SW480 (cell line): ENCODE results near the gene LYRM9.
"Not testable (repeated sequence)": the region's sequence is repeated elsewhere in the genome, so short reads cannot be mapped to it uniquely, and the experiment has no call there.

ENCODE experiments used
- DNase-seq: peaks from one replicate; pipeline ENCODE4 v3.0.0-alpha.2; 2016; ENCODE audit warnings: low spot score

The LYRM9 gene

DNA sequence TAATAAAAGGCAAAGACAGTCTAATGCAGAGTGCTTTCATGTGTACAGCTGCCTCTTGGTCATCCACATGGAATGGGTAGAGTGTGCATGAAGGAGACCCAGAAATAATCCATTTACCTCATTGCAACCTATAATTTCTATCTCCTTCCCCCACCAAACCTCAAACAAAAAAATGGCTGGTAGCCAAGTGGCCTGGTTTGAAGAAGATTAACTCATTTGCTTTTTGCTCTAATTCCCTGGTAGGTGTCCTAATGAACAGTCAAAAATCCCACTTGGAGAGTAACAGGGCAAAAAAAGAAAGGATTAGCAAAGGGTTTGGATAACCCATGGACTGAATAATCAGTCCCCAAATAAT is 13.0 kb upstream of the LYRM9 start:
- DNase-seq, result no peak

DNA sequence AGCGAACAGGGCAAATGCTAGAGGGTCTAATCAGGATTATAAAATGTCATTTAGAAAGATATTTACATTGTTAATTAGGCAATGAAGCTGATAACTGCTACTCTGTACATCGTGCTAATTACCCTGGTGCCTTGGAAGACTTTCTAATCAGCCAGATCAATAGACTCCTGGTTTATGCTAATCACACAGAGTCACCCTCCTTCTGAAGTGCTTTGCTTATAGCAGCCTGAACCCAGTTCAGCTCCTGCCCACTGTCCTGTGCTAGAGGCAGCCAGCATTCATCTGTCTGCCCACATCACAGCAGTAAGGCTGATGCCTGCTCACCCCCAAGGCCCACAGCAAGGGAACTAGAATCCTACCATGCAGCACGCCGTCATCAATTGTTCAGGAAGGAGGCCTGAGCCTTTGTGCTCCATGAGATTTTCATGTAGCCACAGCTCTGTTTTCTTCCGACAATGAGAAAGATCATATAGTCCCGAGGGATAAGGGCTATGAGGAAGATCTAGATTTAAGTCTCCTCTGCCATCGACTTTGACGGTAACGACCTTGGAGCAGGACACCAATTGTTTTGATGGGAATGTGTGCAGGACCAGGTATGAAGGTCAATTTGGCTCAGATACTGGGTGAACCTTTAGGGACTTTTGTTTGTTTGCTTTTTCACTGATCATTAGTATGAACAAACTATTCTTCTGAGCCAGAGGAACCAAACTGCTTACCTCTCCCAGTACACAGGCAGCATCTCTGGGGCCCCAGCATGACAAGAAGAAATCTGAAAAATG is 12.5 kb upstream of the LYRM9 start:
- no peak for DNase-seq

DNA sequence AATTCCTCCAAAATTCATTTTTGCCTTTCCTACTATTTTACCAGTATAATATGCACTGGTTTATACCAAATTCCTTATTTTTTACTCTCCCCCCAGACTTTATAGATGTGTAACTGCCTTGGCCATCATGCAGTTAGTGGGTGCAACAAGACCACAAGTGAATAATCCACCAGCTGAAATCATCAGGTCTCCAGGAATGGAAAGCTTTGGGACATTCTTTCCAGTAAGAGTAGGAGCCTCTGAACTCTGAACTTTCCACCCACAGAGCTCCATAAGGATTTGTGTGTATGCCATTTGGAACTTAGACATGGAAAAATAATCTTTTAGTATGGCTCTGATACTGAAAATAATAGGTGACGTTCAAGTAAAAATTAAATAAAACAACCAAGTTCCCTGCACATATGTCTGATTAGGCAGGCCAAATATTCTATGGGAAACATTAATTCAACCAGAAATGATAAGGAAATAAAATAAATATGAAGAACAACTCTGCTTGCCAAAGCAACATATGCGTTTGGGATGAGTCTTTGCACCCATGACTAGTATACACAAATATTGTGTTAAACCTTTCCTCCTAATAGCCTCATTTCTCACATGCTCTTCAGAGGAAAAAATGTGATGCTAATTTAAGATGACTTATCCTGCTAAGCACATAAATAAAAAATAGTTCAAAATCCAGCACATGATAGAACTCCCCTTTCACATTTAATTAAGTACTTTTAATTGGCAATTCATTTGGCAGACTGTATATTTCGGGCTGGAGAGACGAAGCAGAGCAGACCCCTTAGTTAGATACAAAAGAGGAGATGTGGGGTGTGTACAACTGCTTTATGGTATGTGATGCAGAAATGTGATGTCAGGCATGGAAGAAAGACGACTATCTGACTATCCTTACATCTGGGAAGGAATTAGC is 11.6 kb upstream of the LYRM9 start:
- no peak for DNase-seq

DNA sequence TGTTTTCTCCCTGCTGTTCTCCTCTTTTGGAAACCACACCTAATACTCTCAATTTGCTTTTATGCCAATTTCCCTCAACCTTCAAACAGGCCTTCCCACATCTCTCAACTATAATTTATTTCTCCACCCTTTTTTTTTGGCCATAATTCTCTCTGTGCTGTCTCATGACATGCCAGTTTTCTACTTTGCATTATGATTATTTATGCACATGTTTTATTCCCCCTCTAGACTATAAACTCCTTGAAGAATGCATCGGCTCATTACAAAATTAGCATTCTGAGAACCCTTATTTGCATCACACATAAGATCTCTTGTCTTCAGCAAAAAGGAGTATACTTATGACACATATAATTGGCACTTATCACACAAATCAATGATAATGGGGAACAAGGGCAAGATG is 10.9 kb upstream of the LYRM9 start:
- no peak for DNase-seq

DNA sequence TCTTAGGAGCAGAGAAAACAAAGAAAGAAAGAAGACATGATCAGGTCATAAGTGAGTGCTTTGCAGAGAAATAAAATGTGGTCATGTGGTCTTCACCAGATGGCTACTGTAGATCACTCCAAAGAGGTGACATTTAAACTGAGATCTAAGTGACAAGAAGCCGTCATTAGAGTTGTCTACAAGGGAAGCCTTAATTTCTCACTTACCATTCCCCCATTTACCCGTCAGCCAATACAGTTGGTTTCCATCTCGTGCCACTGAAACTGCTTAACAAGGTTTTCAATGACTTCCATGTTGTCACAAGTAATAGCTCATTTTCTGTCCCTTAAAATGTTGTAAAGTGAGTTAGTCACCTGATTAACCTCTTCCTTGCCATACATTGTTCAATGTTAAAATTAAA is 6.4 kb upstream of the LYRM9 start:
- no peak for DNase-seq

DNA sequence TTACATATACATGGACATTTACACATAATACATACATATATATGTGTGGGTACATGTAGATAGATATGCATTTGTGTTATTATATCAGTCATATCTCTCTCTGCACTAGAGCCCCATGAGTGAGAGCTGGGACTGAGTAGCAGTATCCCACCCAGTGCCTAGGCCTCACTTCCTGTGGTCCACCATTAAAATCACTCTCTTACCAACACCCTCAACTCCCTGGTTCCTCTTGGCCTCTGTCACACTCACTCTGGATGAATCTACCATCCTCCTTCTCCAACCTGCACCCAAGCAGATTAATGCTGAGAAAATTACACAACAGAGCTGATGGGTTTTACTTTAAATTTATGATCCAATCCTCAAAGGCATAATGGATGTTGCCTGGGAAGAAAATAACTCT is 4.9 kb upstream of the LYRM9 start:
- no peak for DNase-seq

DNA sequence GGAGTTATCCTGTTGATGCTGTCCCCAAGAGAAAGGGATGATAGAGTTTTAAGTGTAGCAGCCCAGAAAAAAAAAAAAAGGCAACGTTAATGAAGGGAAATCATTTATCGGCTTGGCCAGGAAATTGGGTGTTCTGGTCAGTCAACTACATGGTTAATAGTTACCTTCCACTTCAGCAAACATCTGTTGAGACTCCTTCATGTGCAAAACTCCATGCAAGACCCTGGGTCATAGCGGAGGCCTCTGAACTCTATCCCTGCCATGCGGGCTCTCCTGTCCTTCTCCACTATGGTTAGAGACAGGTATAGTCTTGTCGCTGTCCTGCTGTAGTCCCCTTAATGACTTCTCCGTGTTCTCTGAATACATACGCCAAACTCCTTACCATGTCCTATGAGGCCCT is 3.5 kb upstream of the LYRM9 start:
- no peak for DNase-seq

DNA sequence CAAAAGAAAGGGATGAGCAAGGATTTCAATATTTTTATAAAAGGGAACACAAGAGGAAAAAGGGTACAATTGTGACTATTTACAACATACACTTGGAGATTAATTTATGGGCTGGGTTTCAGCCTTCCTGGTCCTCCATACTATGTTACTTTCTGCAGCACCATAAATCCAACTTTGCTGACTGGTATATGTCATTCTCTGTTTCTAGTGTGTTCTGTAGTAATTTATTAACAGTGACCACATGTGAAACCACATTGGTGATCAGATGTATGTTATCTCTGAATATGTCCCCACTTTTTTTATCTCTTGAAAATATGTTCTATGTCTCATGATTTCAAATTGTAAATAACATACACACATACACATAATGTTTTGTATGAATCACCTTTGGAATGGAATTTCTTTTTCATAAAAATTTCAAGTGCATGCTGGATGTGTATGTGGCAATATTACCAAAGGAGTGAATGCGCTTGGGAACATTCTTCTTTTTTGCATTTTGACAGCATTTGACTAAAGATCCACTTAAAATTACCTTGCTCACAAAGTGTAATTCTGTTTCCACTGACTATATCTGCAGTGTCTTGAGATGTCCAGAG is 2.9 kb upstream of the LYRM9 start:
- DNase-seq, result no peak

DNA sequence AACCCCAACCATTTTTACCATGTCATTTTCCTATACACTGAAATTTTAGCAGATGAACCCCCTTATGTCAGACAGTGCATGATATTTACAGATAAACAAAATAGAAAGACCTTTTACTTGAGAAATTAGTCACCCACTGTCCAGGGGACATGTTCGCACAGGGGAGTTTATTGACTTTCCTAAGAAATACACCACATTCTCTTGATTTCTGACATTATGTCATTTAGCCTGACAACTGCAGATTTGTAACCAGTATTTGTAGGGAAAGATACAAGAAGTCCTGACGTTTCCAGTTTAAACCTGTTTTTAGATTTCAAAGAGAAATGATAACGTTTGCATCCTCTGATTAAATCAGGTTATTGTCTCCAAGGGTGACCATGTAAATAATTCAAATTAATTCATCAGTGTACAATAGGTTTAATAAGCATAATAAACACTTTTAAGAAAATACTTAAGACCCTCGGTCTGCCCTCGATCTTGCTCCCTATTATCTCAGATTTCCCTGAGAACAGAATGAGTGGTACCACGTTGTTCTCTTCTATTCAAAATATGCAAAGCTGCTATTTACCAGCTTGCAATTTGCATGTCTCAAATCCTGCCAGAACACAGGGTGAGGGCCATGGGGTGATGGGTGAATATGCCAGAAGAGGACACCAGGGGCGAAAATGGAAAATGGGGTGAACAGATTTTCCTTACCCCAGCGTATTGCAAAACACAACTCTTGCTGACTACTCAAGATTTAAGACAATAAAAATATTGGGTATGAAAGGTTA is 2.1 kb upstream of the LYRM9 start:
- no peak for DNase-seq

DNA sequence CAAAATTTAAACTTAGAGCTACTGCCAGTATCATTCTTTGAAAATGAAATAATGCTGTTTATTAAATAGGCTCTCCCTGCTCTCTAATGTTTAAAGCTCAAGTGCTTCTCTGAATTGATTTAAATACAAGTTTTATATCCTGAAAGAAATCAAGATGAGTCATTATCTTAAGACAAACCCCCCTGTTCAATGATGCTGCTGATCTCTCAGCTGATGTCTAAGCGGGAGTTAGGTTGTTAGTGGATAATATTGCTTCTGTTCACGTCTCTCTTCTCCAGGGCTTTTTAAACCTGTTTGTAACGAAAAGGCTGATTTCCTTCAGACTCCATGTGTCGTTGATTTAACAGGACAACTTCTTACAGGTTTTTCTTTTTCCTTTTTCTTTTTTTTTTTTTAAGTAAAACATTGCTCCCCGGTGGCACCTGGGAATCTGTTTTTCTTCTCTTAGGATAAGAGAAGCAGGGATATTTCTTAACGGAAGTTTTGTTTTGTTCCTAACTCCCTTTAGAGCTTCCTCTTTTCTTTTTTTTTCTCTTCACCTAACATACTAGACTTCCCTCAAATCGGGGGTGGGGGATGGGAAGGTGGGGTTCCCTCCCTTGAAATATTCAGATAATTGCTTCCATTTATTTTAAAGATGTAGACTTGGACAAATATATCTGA is 807 bp upstream of the LYRM9 start:
- DNase-seq, result no peak

DNA sequence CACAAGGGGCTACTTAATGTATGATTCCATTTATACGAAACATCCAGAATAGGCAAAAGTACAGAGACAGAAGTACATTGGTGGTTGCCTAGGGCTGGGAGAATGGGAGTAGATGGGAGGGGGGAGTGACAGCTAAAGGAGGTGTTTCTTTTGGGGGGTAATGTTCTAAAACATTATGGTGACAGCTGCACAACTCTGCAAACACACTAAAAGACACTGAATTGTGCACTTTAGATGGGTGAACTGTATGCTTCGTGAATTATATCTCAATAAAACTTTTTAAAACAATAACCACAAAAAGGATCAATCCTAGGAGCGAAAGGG is 661 bp downstream of the LYRM9 start:
- no peak for DNase-seq

DNA sequence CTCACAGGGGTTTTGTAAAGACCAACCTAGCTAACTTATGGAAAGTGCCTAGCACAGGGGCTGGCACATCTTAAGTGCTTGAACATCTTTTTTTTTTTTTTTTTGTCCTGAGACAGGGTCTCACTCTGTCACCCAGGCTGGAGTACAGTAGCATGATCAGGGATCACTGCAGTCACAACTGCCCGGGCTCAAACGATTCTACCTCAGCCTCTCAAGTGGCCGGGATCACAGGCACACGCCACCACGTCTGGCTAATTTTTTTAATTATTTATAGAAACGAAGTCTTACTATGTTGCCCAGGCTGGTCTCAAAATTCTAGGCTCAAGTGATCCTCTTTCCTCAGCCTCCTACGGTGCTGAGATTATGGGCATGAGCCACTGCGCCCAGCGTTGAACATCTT is 1.3 kb downstream of the LYRM9 start:
- DNase-seq, result no peak

DNA sequence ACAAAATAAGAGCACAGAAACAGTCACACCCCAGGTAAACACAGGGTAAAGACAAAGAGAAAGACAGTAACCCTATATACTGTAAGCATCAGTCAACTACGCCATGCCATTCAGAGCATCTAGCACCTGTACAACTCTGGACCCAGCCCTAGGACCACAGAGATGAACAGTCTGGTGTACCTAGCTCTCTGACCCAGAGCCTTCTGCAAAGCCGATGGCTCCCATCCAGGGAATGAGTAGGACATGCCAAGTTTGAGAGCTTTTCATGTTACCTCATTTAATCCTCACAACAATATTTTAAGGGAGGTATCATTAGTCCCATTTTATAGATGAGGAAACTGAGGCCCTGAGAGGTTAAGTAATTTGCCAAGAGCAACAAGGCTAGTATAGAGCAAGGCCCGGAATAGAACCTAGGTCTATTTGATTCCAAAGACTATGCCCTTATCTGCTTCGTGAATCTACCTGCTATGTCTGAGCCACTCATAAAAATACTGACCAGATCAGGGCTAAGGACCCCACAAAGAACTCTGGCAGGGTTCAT is 3.4 kb downstream of the LYRM9 start:
- DNase-seq, result no peak

DNA sequence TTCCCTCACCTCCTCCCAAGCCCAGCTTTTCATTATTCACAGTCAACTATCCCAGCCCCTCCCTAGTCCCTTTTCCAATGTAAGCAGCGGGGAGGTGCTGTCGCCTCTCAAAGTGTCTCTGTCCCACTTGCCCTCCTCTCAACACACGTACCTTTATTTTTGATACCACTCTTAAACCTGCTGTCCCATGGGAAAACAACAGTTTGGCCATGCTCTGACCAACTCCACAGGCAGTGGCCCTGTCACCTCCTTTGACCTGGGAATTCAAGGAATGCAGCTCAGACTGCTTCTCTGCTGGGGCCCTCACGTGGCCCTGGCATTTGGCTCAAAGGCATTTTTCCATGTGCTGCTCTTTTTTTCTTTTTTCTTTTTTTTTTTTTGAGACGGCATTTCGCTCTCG is 4.2 kb downstream of the LYRM9 start:
- peak; percentile 23 for DNase-seq

DNA sequence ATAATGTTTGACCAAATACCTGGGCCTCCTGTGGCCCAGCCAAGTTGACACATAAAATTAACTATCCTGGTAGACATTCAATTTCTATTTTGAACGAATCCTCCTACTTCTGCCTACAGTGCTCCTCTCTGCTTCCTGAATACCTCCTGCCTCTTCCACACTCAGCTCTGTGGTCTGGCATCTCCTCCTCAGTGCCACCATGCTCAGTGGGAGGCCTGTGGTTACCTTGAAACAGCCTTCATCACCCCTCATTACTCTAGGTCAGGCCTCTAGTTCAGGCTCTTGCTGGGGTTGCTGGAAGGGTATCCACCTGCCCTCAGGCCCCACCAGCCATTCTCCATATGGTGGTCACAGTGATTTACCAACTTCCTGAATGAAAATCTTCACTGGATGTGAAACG is 5.1 kb downstream of the LYRM9 start:
- no peak for DNase-seq

DNA sequence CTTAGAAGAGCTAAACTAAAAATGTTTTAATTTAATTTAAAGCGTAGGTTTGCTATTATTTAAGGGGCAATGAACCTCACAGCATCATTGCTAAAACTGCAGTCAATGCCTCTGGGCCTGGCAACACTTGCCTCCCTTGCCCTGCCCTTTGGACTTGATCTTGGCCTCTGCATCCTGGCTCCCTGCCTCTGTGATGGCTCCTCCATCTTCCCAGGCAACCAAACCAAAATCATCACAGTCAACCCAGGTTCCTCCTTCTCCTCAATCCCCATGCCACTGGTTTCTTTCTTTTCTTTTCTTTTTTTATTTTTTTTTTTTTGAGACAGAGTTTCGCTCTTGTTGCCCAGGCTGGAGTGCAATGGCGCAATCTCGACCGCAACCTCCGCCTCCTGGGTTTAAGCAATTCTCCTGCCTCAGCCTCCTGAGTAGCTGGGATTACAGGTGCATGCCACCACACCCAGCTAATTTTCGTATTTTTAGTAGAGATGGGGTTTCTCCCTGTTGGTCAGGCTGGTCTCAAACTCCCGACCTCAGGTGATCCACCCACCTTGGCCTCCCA is 6.7 kb downstream of the LYRM9 start:
- not testable (repeated sequence) for DNase-seq

DNA sequence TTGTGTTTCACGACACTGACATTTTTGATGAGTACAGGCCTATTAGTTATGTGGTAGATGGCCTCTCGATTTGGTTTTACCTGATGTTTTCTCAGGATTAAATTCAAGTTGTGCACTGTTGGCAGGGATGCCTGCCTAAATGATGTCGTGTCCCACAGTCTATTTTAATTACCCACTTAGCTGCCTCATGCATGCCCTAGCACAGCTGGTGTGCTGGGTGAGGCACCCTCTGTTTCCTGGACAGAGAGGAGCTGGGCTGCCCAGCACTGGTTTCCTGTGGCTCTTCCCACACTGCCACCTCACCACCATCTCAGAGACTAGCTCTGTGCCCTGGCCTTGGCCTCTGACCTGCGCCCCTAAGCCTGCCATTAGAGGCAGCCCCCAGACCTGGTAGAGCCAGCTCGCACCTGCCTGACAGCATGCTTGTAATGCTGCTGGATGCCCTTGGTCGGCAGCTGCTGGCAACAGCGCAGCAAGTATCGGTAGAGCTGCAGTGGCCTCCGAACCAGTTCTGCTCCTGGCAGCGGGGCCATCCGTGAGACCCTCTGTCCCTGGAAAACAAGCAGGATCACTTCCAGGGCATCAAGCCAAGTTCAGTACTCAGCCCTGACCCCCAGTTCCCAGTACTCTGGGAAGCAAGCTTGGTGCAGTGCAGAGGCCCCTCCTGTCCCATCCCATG is 10.9 kb downstream of the LYRM9 start:
- DNase-seq, result no peak

DNA sequence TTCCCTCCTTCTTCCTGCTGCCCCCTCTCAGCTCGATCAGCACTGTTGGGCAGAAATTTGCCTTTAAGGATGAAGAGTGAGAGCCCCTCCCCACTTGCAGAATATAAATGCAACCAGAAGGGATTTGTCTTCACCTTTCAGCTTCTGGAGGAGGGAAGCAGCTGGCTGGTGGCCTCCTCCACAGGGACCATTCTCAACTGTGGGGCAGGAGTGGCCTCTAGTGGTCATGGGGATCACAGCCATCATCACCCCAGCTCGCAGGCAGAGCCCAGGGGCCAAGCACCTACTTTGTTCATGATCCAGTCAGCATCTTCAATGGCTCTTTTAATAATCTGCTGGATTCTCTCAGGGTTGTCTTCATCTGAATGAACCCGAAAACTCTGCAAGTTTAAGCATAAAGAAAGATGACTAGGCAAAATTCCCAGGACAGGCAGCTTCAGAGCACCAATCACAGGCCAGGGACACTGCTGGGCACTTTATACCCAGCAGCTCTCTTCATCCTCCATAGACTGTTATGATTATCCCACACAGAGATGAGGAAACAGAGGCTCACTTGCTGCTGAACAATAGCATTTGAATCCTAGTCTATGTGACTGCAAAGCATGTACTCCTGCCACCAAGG is 13.1 kb downstream of the LYRM9 start:
- peak; percentile 59 for DNase-seq

DNA sequence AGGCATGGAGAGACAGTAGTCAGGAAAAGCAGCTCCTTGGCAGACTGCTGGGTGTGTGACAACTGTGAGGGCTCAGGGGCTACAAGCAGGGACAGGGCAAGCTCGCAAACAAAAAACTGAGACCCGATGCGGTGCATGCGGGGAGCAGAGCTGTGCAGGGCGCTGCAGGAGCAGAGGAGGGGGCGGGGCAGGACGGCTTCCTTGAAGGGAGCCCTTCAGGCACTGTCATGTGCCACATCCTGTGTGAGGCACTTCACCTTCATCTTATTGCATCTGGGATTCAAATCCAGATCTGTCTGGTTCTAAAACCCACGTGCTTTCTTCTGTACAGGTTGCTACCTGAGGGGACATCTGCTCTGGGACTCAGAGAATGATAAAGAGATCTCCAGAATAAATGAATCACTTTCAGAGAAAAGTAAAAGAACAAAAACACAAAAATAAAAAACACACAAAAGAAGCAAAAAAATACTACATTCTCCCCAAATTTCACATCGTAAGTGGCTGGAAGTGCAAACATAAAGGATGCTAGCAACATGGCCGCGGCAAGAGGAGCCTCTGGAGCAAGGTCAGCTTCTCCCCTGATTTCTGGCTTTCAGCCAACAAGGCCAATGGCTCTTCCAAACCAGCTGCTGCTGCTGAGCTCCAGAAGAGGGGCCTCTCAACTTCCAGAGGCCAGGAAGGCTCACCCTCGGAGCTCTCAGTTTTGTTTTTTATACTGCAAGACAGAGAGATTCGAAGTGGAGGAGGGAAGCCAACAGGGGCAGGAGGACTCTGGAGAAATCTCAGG is 14.2 kb downstream of the LYRM9 start:
- DNase-seq, result no peak
